ENCODE measurements around the gene TAOK3. TPM values are rescaled to one million over a fixed set of nuclear protein-coding genes. Genes with fewer than 3 reads are reported as not detected.

Gene TAOK3
- total and polyA plus RNA-seq, 2 of the 4 experiments (the other 2 are of a cell fraction) = 26.3 to 54.5 TPM

GRCh38 chr12:118371321-118372282 lies 1.1 kb downstream of the TAOK3 start:
- H2BK120ac ChIP-seq (ENCODE audit: low read depth, low read length) = peak overlapping the region; percentile 24; the same call in 1 of the 2 replicates
- peak overlapping the region; percentile 75 for H3K9ac ChIP-seq (ENCODE audit: low read depth, low read length)
- in situ Hi-C loops (cut with MboI; ENCODE audit: low sequenced_read_pairs) (loop anchor here (5.0 to 25.0 kb wide), 2 partner anchors 189 to 1741 kb away; partner anchors contain the start of gene RAB35), intact Hi-C loops (cut with micrococcal nuclease) (loop anchor here (1.0 to 5.0 kb wide), 2 partner anchors 39 to 64 kb away; no protein-coding TSS in a partner anchor), dilution Hi-C loops (cut with HindIII; ENCODE audit: low sequenced_read_pairs, unreplicated experiment) (no loop called here)
- peak overlapping the region in 1 of 2 experiments; percentile 63; a peak in 1 of 4 replicates for H4K8ac ChIP-seq (ENCODE audit: low read depth in 2 of 2, low read length in 2 of 2)
- H3K18ac ChIP-seq (ENCODE audit: low read depth, low read length) = peak overlapping the region; percentile 34
- POLR2A ChIA-PET (ENCODE audit: unreplicated experiment) = no interaction called here
- ATAC-seq (ENCODE audit: low read depth) (no peak), DNase-seq (no peak)
- 0% methylated on average over 32 of the region's 60 CpGs; no CpG with 5 or more reads in 1 of the 2 experiments for WGBS, 2 experiments (ENCODE audit: extremely low coverage in 2 of 2, insufficient read length in 1 of 2)
- H2BK20ac ChIP-seq (ENCODE audit: low read depth, low read length) = no peak overlapping the region
- peak overlapping the region; percentile 83 for H3K27ac ChIP-seq (ENCODE audit: insufficient read depth, low read length)
- H3K56ac ChIP-seq (ENCODE audit: extremely low read depth, insufficient read depth, low read length) = peak overlapping the region; percentile 63; the same call in 1 of the 2 replicates
- no peak overlapping the region; the same call in 1 of the 2 replicates for H2AK5ac ChIP-seq (ENCODE audit: low read depth, low read length)
- peak overlapping the region; percentile 87 for H3K4me3 ChIP-seq (ENCODE audit: insufficient read depth, low read depth, low read length)
- H3K4me1 ChIP-seq (ENCODE audit: control insufficient read depth, insufficient read depth, low read length) = peaks cover 1% of the 10 kb centered on the region; the same call in 1 of the 2 replicates
- H3K27me3 ChIP-seq (ENCODE audit: control insufficient read depth, insufficient read depth, low read length) = no peaks in the 10 kb centered on the region
- H4K5ac ChIP-seq (ENCODE audit: low read depth, low read length) = no peak overlapping the region
- H3K14ac ChIP-seq (replicated peaks; ENCODE audit: low read depth, low read length) = peak overlapping the region; percentile 46; the same call in 1 of the 2 replicates
- no peak overlapping the region for H2BK15ac ChIP-seq (ENCODE audit: low read depth, low read length)
- CTCF ChIA-PET = interaction anchor here (1.5 kb wide), 1 partner anchor 64 kb away, joined by 3 read pairs; no protein-coding TSS in a partner anchor
- no peaks in the 10 kb centered on the region for H3K36me3 ChIP-seq (ENCODE audit: control insufficient read depth, insufficient read depth, low read length)
- peaks cover 3% of the 10 kb centered on the region for H3K9me1 ChIP-seq (ENCODE audit: insufficient read depth, low read length)
- H3K79me1 ChIP-seq (ENCODE audit: low read depth in 1 of 2, low read length in 2 of 2) = peaks cover 6 to 20% of the 10 kb centered on the region in 2 experiments
- H3K4ac ChIP-seq (ENCODE audit: low read depth, low read length) = peak overlapping the region; percentile 42
- peak overlapping the region; percentile 92 for H3K4me2 ChIP-seq (ENCODE audit: low read depth, low read length)
- peak overlapping the region; percentile 96 for H2AK9ac ChIP-seq (replicated peaks; ENCODE audit: low read depth, low read length, poor library complexity)
- no peaks in the 10 kb centered on the region; the same call in 1 of the 2 replicates for H4K20me1 ChIP-seq (ENCODE audit: insufficient read depth, low read length)
- peak overlapping the region; percentile 42 for H2BK5ac ChIP-seq (ENCODE audit: low read depth, low read length, poor library complexity, severe bottlenecking)
- no TSS peak for BruUV-seq (replicated peaks)
- peak overlapping the region; percentile 55; the same call in 1 of the 2 replicates for H4K91ac ChIP-seq (ENCODE audit: insufficient read depth, low read depth, low read length)
- H3K9me3 ChIP-seq (ENCODE audit: control insufficient read depth, insufficient read depth, low read length) = no peaks in the 10 kb centered on the region
- TF ChIP-seq USF2 (IDR thresholded peaks at IDR 0.05; ENCODE audit: low read depth, low read length) = no peak
- no peak for TF ChIP-seq RFX5 (IDR thresholded peaks at IDR 0.05; ENCODE audit: low read depth, low read length)
- TF ChIP-seq MAZ (IDR thresholded peaks at IDR 0.05; ENCODE audit: borderline replicate concordance, low read depth, low read length) = no peak
- peak; percentile 11; the same call in 1 of the 2 replicates for TF ChIP-seq RAD21 (IDR thresholded peaks at IDR 0.05; ENCODE audit: low read length)
- TF ChIP-seq BHLHE40 (IDR thresholded peaks at IDR 0.05; ENCODE audit: low read depth, low read length) = no peak
- TF ChIP-seq MXI1 (IDR thresholded peaks at IDR 0.05; ENCODE audit: borderline replicate concordance, low read depth, low read length) = 0 out of 2 replicates have a peak, but pooled peaks have one; percentile 10
- no peak for TF ChIP-seq ELK1 (IDR thresholded peaks at IDR 0.05; ENCODE audit: borderline replicate concordance, low read depth, low read length)
- TF ChIP-seq NFE2L2 (IDR thresholded peaks at IDR 0.05; ENCODE audit: low read depth, low read length) = no peak
- no peak for TF ChIP-seq CHD1 (IDR thresholded peaks at IDR 0.05; ENCODE audit: low read depth, low read length)
- H2AFZ ChIP-seq (replicated peaks; ENCODE audit: low read length, poor library complexity) = peak overlapping the region; percentile 58
- peak overlapping the region; percentile 86 for H3K23ac ChIP-seq (ENCODE audit: low read depth, low read length)
